Measurements from ENCODE around the gene TENT4A.

TENT4A gene

GRCh38 chr5:6700685-6701355 lies 12.4 kb upstream of the TENT4A start:
- DNase-seq, result no peak

GRCh38 chr5:6701491-6701890 lies 11.7 kb upstream of the TENT4A start:
- no peak for DNase-seq

- no peak for DNase-seq
These were observed 10.6 kb upstream of the TENT4A start for GRCh38 chr5:6702633-6703032.

GRCh38 chr5:6703806-6704205 lies 9.4 kb upstream of the TENT4A start:
- DNase-seq, result no peak

GRCh38 chr5:6704361-6704851 lies 8.8 kb upstream of the TENT4A start:
- DNase-seq, result no peak

GRCh38 chr5:6705088-6705487 lies 8.1 kb upstream of the TENT4A start:
- DNase-seq, result no peak

- no peak for DNase-seq
These were observed 7.3 kb upstream of the TENT4A start for GRCh38 chr5:6705959-6706358.

GRCh38 chr5:6707852-6708251 lies 5.4 kb upstream of the TENT4A start:
- no peak for DNase-seq

GRCh38 chr5:6708814-6709213 lies 4.4 kb upstream of the TENT4A start:
- no peak for DNase-seq

GRCh38 chr5:6710070-6710469 lies 3.2 kb upstream of the TENT4A start:
- DNase-seq, result no peak

- no peak for DNase-seq
These were observed 2.5 kb upstream of the TENT4A start for GRCh38 chr5:6710551-6711318.

GRCh38 chr5:6711409-6712141 lies 1.7 kb upstream of the TENT4A start:
- no peak for DNase-seq

- peak; percentile 90 for DNase-seq
These were observed 1.1 kb upstream of the TENT4A start for GRCh38 chr5:6712142-6712576.

GRCh38 chr5:6712577-6713273 lies 507 bp upstream of the TENT4A start:
- DNase-seq, result peak; percentile 97

- DNase-seq, result no peak
These were observed 1.2 kb downstream of the TENT4A start for GRCh38 chr5:6714226-6715041.

- no peak for DNase-seq
These were observed 2.0 kb downstream of the TENT4A start for GRCh38 chr5:6715271-6715670.

GRCh38 chr5:6715758-6716628 lies 2.8 kb downstream of the TENT4A start:
- no peak for DNase-seq

- no peak for DNase-seq
These were observed 3.5 kb downstream of the TENT4A start for GRCh38 chr5:6716629-6717149.

- no peak for DNase-seq
These were observed 4.0 kb downstream of the TENT4A start for GRCh38 chr5:6717247-6717646.

- DNase-seq, result no peak
These were observed 4.5 kb downstream of the TENT4A start for GRCh38 chr5:6717687-6718086.

- no peak for DNase-seq
These were observed 5.0 kb downstream of the TENT4A start for GRCh38 chr5:6718161-6718681.

Data from retina (tissue), 1 donor.